A673 (cell line): Measurements from ENCODE around the gene TIMM23B. TPM values are rescaled to one million over a fixed set of nuclear protein-coding genes. Genes with fewer than 3 reads are reported as not detected.
"Not testable (repeated sequence)": the region's sequence is repeated elsewhere in the genome, so short reads cannot be mapped to it uniquely, and the experiment has no call there.

Experiments used
- BruUV-seq: library from RNA; stranded (reverse); fragments of 400-500 nt; replicated peaks from 2 replicates; lab custom pipeline; 2021; lab: Mats Ljungman, UMichigan
- CTCF ChIA-PET: fragments of 300-600 bp; sonication (Branson Sonifier 250); formaldehyde crosslinking; loops from one replicate; lab custom pipeline; 2022; ENCODE audit warnings: antibody characterized with exemption; lab: Charles Lee
- POLR2A ChIA-PET: fragments of 300-600 bp; sonication (Branson Sonifier 250); formaldehyde crosslinking; loops from one replicate; lab custom pipeline; 2022; ENCODE audit warnings: antibody characterized with exemption; ENCODE audit not compliant: low non-redundant PET; lab: Charles Lee
- DNase-seq: peaks from one replicate; pipeline ENCODE4 v3.0.0-alpha.2; 2015; ENCODE audit warnings: low spot score
- H3K27ac ChIP-seq: fragments of 200-600 bp; sonication (generic); 2 replicates; pipeline ENCODE4 v1.5.1; 2016; ENCODE audit warnings: mixed run types, low read depth, mild to moderate bottlenecking, mixed read lengths, antibody characterized with exemption, low read length; ENCODE audit not compliant: poor library complexity, severe bottlenecking
- H3K27me3 ChIP-seq: fragments of 200-600 bp; sonication (generic); replicated peaks from 2 replicates; pipeline ENCODE4 v1.6.1; 2017; ENCODE audit warnings: mixed run types, low read depth, mild to moderate bottlenecking, mixed read lengths, antibody characterized with exemption, low read length; ENCODE audit not compliant: insufficient read depth, poor library complexity
- H3K36me3 ChIP-seq: fragments of 200-600 bp; sonication (generic); 2 replicates; pipeline ENCODE4 v1.6.1; 2016; ENCODE audit warnings: mixed run types, mild to moderate bottlenecking, mixed read lengths, antibody characterized with exemption, low read length; ENCODE audit not compliant: insufficient read depth, poor library complexity, severe bottlenecking
- H3K4me1 ChIP-seq: fragments of 200-600 bp; sonication (generic); 2 replicates; pipeline ENCODE4 v1.6.1; 2017; ENCODE audit warnings: mixed run types, mild to moderate bottlenecking, mixed read lengths, antibody characterized with exemption, low read length; ENCODE audit not compliant: insufficient read depth, poor library complexity, severe bottlenecking
- H3K4me3 ChIP-seq: fragments of 200-600 bp; sonication (generic); 2 replicates; pipeline ENCODE4 v1.5.1; 2016; ENCODE audit warnings: low read depth, mixed run types, mild to moderate bottlenecking, mixed read lengths, low read length; ENCODE audit not compliant: poor library complexity, severe bottlenecking
- H3K9me3 ChIP-seq: fragments of 200-600 bp; sonication (generic); 2 replicates; pipeline ENCODE4 v1.6.1; 2016; ENCODE audit warnings: mixed run types, low read depth, mild to moderate bottlenecking, mixed read lengths, antibody characterized with exemption, low read length; ENCODE audit not compliant: poor library complexity, severe bottlenecking
- intact Hi-C: fragments of 100-400 bp; cut with micrococcal nuclease; formaldehyde crosslinking; loops from one replicate; pipeline ENCODE4 v1.10.0; 2022; ENCODE audit not compliant: unreplicated experiment
- total RNA-seq: library from RNA; stranded (reverse); gene quantifications from 2 replicates; pipeline ENCODE4 v1.2.3, GENCODE V29; 2021

The TIMM23B gene
- total RNA-seq, 1 experiment from 2014 or later, result 20.6 TPM

DNA sequence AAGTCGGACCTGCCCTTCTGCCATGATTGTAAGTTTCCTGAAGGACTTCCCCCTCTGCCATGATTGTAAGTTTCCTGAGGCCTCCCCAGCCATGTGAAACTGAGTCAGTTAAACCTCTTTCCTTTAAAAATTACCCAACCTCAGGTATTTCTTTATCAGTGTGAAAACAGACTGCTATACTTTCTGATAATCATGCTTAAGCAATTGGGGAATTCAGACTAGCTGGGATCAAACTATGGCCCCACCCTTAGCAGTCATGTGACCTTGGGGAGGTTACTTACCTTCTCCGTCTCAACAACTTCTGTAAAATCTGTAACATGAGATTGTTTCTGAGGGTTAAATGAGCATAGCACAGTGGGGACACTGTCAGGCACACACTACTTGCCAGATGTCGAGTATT lies 45.4 kb downstream of the TIMM23B start:
- BruUV-seq, H3K36me3 ChIP-seq, H3K4me3 ChIP-seq, H3K4me1 ChIP-seq, CTCF ChIA-PET, POLR2A ChIA-PET, DNase-seq, H3K27ac ChIP-seq, H3K9me3 ChIP-seq, intact Hi-C loops, H3K27me3 ChIP-seq: not testable (repeated sequence)

DNA sequence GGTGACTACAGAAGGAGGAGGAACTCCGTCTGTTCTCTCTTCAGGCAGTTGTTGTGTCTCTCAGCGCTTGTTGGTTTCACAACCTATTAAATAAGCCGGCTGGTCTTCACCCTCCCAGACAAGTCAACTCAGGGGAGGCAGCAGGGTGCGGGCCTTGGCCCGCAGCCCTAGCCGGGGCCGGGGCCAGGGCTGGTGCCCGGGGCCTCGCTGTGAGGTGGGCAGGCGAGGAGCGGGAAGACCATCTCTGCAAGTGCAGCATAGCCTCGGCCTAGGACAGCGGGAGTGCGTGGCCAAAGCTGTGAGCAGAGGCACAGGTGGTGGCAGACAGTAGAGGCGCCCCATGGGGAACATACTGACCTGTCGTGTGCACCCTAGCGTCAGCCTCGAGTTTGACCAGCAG lies 46.5 kb downstream of the TIMM23B start, which contains the start of gene AGAP6:
TSS of gene AGAP6 (plus strand) at position 31 of the 400 bp plus-strand sequence. CDS start at position 341, 310 bp downstream.
- intact Hi-C loops, H3K36me3 ChIP-seq, POLR2A ChIA-PET: not testable (repeated sequence)

DNA sequence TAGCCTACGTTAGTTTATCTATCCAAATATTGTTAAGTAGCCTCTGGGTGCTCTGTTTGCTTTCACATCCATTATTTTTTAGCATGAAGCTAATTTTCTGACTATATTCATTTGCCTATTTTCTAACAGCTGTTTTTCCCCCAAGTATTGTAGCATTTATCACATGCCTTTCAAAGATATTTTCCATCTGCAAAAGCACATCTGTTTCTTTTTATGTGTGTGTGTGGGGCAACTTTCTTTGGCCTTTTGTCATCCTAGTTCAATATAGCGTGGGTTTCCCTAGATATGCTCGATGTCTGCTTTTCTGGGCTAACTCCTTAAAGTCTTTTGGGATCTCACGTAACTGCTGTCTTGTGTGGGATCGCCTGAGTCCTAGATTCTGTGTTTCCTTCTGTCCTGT lies 53.5 kb downstream of the TIMM23B start:
- intact Hi-C loops, H3K27me3 ChIP-seq, H3K36me3 ChIP-seq, H3K4me1 ChIP-seq, CTCF ChIA-PET, H3K27ac ChIP-seq, DNase-seq, BruUV-seq, H3K4me3 ChIP-seq, H3K9me3 ChIP-seq, POLR2A ChIA-PET: not testable (repeated sequence)

More for the DNA sequence above, 46.5 kb downstream of the TIMM23B start, which contains the start of gene AGAP6:
- CTCF ChIA-PET, H3K27ac ChIP-seq, DNase-seq, H3K9me3 ChIP-seq, BruUV-seq, H3K27me3 ChIP-seq, H3K4me3 ChIP-seq, H3K4me1 ChIP-seq: not testable (repeated sequence)

DNA sequence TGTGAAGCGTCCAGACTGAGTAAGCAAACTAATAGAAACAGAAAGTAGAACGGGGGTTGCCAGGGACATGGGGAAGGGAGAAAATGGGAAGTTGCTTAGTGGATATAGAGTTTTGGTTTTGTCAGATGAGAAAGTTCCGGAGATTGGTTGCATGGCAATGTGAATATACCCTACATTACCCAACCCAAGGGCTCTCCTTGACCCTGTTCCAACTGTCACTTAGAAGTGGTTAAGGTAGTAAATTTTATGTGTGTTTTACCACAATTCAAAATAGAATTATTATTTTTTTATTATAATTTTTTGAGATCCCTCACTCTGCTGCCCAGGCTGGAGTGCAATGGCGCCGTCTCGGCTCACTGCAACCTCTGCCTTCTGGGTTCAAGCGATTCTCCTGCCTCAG lies 72.2 kb downstream of the TIMM23B start:
- H3K4me1 ChIP-seq, H3K4me3 ChIP-seq, CTCF ChIA-PET, H3K27ac ChIP-seq, POLR2A ChIA-PET, DNase-seq, BruUV-seq, H3K27me3 ChIP-seq, H3K9me3 ChIP-seq, H3K36me3 ChIP-seq, intact Hi-C loops: not testable (repeated sequence)

DNA sequence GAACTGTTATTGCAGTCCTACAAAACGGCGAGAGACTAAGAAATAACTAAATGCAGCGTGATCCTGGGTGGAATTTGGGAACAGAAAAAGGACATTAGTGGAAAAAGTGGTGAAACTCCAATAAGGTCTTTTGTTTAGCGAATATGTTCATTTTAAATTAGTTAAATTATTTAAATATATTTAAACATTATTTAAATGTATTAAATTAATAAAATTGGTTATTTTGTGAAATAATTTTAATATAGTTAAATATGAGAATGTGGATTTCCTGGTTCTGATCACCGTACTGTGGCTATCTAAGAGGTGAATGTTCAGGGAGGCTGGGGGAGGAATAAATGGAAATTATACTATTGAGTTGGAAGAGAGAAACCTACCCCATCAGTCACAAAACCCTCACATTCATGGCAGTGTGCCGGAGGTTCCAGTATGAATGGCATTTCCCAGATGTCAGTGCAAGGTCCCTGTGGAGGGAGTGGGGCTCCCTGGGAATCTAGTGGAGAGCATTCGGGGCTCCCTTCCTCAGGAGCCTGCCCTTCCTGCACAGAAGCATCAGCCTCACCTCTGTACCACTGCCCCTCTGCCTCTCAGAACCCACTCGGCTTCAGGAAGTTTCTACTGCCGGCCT lies 73.9 kb downstream of the TIMM23B start:
- not testable (repeated sequence) for DNase-seq

DNA sequence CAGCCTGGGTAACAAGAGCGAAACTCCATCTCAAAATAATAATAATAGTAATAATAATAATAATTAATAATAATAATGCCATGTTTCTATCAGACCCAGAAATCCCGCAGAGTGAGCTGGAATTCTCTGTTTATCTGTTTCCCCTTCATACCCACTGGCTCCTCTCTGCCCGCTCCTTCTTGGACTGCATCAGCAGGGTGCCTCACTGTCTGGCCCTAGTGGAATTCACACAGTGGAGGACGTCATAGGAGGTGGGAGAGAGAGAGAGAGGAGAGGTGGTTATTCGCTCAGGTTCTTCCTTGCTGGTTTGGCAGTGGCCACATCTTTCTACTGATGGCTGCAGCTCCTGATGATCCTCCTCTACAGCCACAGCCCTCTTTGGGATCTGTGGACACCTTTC lies 75.1 kb downstream of the TIMM23B start:
- H3K4me1 ChIP-seq, DNase-seq, H3K36me3 ChIP-seq, H3K9me3 ChIP-seq, H3K27ac ChIP-seq, H3K27me3 ChIP-seq, BruUV-seq, POLR2A ChIA-PET, H3K4me3 ChIP-seq, intact Hi-C loops, CTCF ChIA-PET: not testable (repeated sequence)

More for the DNA sequence above, 73.9 kb downstream of the TIMM23B start:
- intact Hi-C loops, H3K9me3 ChIP-seq, POLR2A ChIA-PET, H3K27ac ChIP-seq, H3K27me3 ChIP-seq, CTCF ChIA-PET, H3K4me1 ChIP-seq, BruUV-seq, H3K4me3 ChIP-seq, H3K36me3 ChIP-seq: not testable (repeated sequence)

DNA sequence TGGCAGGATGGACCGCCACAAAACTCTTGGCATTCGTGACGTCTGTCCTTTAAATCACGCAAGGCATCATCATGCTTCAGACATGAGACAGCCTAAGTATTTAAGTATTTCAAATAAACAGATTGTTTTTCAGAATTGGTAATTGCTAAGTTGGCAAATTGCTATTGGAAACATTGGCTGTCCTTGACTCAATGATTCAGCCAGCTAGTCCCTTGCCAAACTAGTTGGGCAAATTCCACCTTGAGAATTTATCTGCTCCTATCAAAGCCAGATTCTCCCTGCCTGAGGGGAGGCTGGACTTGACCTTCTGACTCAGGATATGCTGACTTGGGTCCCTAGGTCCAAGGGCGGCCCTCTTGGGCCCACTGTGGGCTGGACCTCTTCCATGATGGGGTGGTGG lies 75.8 kb downstream of the TIMM23B start:
- BruUV-seq, result not testable (repeated sequence)

DNA sequence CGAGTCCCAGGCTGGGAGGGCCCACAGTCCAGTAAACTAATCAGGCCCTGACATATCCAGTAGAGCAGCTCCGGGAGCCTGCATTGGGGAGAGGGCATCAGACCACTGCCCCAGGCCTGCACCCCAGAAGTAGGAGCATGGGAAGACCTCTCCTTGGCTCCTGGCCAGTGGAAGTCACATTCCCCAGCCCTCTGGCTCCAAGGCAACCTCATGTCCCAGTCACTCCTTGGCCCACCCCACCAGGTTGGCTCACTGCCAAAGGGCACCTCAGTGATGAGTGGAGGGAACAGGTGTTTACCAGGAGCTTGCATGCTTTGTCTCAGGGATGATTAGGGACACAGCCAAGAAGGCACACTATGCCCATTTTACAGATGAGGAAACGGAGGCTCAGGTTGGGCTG lies 77.4 kb downstream of the TIMM23B start:
- H3K4me3 ChIP-seq, BruUV-seq, H3K9me3 ChIP-seq, POLR2A ChIA-PET, H3K36me3 ChIP-seq, DNase-seq, H3K27ac ChIP-seq, intact Hi-C loops, H3K4me1 ChIP-seq, H3K27me3 ChIP-seq, CTCF ChIA-PET: not testable (repeated sequence)

More for the DNA sequence above, 75.8 kb downstream of the TIMM23B start:
- H3K27me3 ChIP-seq, intact Hi-C loops, H3K27ac ChIP-seq, H3K4me3 ChIP-seq, DNase-seq, H3K36me3 ChIP-seq, CTCF ChIA-PET, H3K9me3 ChIP-seq, H3K4me1 ChIP-seq, POLR2A ChIA-PET: not testable (repeated sequence)
